ENCODE measurements around the gene ABCA10. TPM values are rescaled to one million over a fixed set of nuclear protein-coding genes. Genes with fewer than 3 reads are reported as not detected.

The ABCA10 gene
- total RNA-seq, 6 donors from 2014 or later, result 1.8 to 29.3 (median 5.1) TPM

- H3K27me3 ChIP-seq, result no peaks in the 10 kb centered on the region
- ATAC-seq (ENCODE audit: low FRiP score in 2 of 2) (peak in 1 of 2 donors; percentile 92), DNase-seq (no peak)
- TF ChIP-seq CTCF (IDR thresholded peaks at IDR 0.05) (no peak), POLR2A (IDR thresholded peaks at IDR 0.05) (peak in 1 of 4 donors; percentile 7)
- H3K4me1 ChIP-seq, result peaks cover 0 to 18% (median 3%) of the 10 kb centered on the region in 4 donors
- H3K4me3 ChIP-seq, result peak within 1 kb of the TSS; percentile 19 to 29 (median 22)
- 47 to 50% methylated on average over 4 of the region's 4 CpGs for WGBS, 2 donors
- no peaks in the 10 kb centered on the region for H3K36me3 ChIP-seq
- H3K27ac ChIP-seq, result peak within 1 kb of the TSS in 2 of 4 donors; percentile 4 to 21
- no peaks in the 10 kb centered on the region for H3K9me3 ChIP-seq
Observed at GRCh38 chr17:69141431-69142174, 87.0 kb downstream of the ABCA10 start, which contains the start of gene ABCA6. TSS of gene ABCA6 (minus strand) at chr17:69141895. CDS start at chr17:69140703, 1,192 bp downstream.

GRCh38 chr17:69134112-69134511 lies 94.5 kb downstream of the ABCA10 start:
- TF ChIP-seq CTCF (IDR thresholded peaks at IDR 0.05), result no peak
- no peak for TF ChIP-seq POLR2AphosphoS5 (IDR thresholded peaks at IDR 0.05)
- no peak for TF ChIP-seq POLR2A (IDR thresholded peaks at IDR 0.05)
- no peak for TF ChIP-seq EP300 (IDR thresholded peaks at IDR 0.05)
- Histone ChIP-seq H3K36me3 (no peaks in the 10 kb centered on the region), H3K27me3 (no peaks in the 10 kb centered on the region), H3K4me1 (no peaks in the 10 kb centered on the region), H3K9me3 (no peaks in the 10 kb centered on the region), H3K4me3 (no peak overlapping the region), H3K27ac (no peak overlapping the region)
- DNase-seq (no peak), ATAC-seq (ENCODE audit: low FRiP score in 2 of 2) (no peak)
- 68 to 85% methylated on average over 3 of the region's 3 CpGs for WGBS, 2 donors

GRCh38 chr17:69130627-69131296 lies 97.9 kb downstream of the ABCA10 start:
- H3K27ac ChIP-seq, result no peak overlapping the region
- no peaks in the 10 kb centered on the region for H3K4me1 ChIP-seq
- DNase-seq (no peak), ATAC-seq (ENCODE audit: low FRiP score in 2 of 2) (no peak)
- TF ChIP-seq CTCF (IDR thresholded peaks at IDR 0.05), result no peak
- TF ChIP-seq EP300 (IDR thresholded peaks at IDR 0.05), result no peak
- H3K36me3 ChIP-seq, result no peaks in the 10 kb centered on the region
- H3K27me3 ChIP-seq, result no peaks in the 10 kb centered on the region
- H3K9me3 ChIP-seq, result no peaks in the 10 kb centered on the region
- no peak overlapping the region for H3K4me3 ChIP-seq
- WGBS, 2 donors, result 51 to 64% methylated on average over 6 of the region's 6 CpGs

- H3K9me3 ChIP-seq, result no peaks in the 10 kb centered on the region
- 73 to 82% methylated on average over 1 of the region's 1 CpG for WGBS, 2 donors
- no peak overlapping the region for H3K4me3 ChIP-seq
- no peaks in the 10 kb centered on the region for H3K27me3 ChIP-seq
- no peak for DNase-seq
- H3K27ac ChIP-seq, result no peak overlapping the region
- ATAC-seq (ENCODE audit: low FRiP score in 2 of 2), result no peak
- peaks cover 0 to 4% (median 0%) of the 10 kb centered on the region in 4 donors for H3K36me3 ChIP-seq
- no peak for TF ChIP-seq POLR2AphosphoS5 (IDR thresholded peaks at IDR 0.05)
- no peak for TF ChIP-seq EP300 (IDR thresholded peaks at IDR 0.05)
- TF ChIP-seq POLR2A (IDR thresholded peaks at IDR 0.05), result no peak
- no peak for TF ChIP-seq CTCF (IDR thresholded peaks at IDR 0.05)
- H3K4me1 ChIP-seq, result no peaks in the 10 kb centered on the region
Observed at GRCh38 chr17:69123626-69124025, 105.0 kb downstream of the ABCA10 start.
